Embryonic facial prominence (tissue), 1 donor: ENCODE results near the gene APOE.
"Not testable (repeated sequence)": the region's sequence is repeated elsewhere in the genome, so short reads cannot be mapped to it uniquely, and the experiment has no call there.

Source experiments
- DNase-seq: peaks from one replicate; pipeline ENCODE4 v3.0.0-alpha.2; 2016; ENCODE audit errors: extremely low spot score

APOE gene

DNA sequence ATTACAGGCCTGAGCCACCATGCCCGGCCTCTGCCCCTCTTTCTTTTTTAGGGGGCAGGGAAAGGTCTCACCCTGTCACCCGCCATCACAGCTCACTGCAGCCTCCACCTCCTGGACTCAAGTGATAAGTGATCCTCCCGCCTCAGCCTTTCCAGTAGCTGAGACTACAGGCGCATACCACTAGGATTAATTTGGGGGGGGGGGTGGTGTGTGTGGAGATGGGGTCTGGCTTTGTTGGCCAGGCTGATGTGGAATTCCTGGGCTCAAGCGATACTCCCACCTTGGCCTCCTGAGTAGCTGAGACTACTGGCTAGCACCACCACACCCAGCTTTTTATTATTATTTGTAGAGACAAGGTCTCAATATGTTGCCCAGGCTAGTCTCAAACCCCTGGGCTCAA, 4.2 kb downstream of the APOE start:
- no peak for DNase-seq

DNA sequence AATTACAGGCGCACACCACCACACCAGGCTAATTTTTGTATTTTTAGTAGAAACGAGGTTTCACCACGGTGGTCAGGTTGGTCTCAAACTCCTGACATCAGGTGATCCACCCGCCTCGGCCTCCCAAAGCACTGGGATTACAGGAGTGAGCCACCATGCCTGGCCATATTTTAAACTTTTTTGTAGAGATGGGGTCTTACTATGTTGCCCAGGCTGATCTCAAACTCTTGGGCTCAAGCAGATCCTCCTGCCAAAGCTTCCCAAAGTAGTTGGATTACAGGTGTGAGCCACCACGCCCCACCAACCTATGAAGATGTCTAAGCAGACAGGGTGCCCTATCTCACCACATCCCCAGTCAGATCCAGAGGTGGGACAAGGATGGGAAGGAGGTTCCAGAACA, 6.3 kb downstream of the APOE start:
- not testable (repeated sequence) for DNase-seq

DNA sequence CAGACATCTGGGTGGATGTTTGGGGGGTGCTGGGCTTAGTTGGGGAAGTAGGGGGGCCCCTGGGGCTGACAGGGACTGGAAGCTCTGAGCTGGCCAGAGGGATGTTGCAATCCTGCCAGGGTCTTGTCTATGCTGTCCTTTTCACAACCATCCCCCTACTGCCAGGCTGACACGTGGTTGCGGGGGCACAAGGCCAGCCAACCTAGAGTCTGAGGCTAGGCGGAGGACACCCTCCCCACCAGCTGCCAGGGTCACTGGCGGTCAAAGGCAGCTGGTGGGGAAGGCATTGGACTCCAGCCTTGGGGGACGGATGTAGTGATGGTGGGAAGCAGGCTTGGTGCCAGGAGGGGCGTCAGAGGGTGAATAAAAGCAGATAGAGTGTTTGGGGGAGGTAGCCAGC, 7.3 kb downstream of the APOE start:
- DNase-seq = no peak

DNA sequence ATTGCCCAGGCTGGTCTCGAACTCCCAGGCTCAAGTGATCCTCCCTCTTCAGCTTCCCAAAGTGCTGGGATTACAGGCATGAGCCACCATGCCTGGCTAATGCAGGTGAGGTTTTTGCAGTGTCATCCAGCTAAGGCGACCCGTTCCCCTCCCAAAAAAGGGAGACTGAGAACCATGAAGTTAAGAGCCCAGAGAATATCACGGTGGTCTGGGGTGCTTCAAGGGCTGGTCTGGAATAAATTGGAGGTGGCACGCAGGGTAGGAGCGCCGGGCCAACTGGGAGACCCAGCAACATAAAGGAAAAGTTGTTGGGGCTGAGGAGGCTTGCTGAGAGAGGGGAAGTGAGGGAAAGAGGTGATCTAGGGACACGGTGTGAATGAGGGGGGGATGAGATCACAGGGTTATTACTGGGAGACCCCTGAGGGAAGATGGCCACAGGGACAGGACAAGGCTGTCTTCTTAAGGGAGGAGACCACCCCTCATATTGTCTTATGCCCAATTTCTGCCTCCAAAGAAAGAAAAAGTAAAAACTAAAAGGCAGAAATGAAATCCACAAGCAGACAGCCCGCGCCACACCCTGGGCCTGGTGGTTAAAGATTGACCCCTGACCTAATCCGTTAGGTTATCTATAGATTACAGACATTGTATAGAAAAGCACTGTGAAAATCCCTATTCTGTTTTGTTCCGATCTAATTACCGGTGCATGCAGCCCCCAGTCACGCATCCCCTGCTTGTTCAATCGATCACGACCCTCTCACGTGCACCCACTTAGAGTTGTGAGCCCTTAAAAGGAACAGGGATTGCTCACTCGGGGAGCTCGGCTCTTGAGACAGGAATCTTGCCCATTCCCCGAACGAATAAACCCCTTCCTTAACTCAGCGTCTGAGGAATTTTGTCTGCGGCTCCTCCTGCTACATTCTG, 8.2 kb downstream of the APOE start:
- DNase-seq = not testable (repeated sequence)

DNA sequence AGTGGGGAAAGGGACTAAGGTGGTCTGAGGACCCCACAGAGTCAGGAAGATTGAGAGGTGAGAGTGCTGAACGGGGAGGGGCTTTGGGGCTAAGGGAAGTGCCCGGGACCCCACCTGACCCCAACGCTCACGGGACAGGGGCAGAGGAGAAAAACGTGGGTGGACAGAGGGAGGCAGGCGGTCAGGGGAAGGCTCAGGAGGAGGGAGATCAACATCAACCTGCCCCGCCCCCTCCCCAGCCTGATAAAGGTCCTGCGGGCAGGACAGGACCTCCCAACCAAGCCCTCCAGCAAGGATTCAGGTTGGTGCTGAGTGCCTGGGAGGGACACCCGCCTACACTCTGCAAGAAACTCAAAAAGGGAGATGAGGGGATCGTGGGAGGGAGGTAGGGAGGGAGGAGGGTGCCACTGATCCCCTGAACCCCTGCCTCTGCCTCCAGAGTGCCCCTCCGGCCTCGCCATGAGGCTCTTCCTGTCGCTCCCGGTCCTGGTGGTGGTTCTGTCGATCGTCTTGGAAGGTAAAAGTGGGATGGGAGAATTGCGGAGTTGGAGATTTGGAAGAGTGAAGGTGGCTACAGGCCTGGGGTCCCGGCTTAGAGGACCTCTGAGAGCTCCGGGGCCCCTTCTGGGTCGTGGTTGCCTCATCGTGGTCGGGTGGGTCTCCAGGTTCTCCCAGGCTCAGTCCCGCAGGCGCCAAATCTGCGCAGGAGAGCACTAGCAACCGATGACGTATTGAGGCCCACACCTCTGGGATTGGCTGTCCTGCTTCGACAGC, 9.0 kb downstream of the APOE start, which contains the start of gene APOC1:
Gene APOC1, plus strand, starts transcription at position 176 of the 774 bp plus-strand sequence. Its CDS starts 284 bp downstream, at position 460.
- DNase-seq = peak; percentile 84

DNA sequence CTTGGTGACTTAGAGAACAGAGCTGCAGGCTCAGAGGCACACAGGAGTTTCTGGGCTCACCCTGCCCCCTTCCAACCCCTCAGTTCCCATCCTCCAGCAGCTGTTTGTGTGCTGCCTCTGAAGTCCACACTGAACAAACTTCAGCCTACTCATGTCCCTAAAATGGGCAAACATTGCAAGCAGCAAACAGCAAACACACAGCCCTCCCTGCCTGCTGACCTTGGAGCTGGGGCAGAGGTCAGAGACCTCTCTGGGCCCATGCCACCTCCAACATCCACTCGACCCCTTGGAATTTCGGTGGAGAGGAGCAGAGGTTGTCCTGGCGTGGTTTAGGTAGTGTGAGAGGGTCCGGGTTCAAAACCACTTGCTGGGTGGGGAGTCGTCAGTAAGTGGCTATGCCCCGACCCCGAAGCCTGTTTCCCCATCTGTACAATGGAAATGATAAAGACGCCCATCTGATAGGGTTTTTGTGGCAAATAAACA, 18.7 kb downstream of the APOE start:
- no peak for DNase-seq

DNA sequence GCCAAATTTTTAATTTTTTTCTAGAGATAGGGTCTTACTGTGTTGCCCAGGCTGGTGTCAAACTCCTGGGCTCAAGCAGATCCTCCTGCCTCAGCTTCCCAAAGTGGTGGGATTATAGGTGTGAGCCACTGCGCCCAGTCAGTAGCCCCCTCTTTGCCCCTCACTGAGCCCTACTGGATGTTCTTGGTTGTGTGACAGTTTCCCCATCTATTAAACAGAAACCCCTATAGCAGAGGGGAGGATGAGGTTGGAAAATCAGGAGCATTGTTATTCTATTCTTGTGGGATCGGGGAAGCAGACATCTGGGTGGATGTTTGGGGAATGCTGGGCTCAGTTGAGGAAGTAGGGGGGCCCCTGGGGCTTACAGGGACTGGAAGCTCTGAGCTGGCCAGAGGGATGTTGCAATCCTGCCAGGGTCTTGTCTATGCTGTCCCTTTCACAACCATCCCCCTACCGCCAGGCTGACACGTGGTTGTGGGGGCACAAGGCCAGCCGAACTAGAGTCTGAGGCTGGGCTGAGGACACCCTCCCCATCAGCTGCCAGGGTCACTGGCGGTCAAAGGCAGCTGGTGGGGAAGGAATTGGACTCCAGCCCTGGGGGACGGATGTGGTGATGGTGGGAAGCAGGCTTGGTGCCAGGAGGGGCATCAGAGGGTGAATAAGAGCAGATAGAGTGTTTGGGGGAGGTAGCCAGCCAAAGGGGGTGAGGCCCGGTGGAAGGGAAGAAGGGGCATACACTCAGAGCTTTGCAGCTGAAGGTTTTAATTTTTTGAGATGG, 19.7 kb downstream of the APOE start:
- DNase-seq = no peak

DNA sequence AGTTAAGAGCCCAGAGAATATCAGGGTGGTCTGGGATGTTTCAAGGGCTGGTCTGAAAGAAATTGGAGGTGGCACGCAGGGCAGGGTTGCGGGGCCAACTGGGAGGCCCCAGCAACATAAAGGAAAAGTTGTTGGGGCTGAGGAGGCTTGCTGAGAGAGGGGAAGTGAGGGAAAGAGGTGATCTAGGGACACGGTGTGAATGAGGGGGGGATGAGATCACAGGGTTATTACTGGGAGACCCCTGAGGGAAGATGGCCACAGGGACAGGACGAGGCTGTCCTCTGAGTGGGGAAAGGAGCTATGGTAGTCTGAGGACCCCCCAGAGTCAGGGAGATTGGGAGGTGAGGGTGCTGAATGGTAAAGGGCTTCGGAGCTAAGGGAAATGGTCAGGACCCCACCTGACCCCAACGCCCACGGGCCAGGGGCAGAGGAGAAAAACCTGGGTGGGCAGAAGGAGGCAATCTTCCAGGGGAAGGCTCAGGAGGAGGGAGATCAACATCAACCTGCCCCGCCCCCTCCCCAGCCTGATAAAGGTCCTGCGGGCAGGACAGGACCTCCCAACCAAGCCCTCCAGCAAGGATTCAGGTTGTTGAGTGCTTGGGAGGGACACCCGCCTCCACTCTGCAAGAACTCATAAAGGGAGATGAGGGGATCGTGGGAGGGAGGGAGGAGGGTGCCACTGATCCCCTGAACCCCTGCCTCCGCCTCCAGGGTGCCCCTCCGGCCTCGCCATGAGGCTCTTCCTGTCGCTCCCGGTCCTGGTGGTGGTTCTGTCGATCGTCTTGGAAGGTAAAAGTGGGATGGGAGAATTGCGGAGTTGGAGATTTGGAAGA, 20.9 kb downstream of the APOE start:
- DNase-seq = not testable (repeated sequence)

DNA sequence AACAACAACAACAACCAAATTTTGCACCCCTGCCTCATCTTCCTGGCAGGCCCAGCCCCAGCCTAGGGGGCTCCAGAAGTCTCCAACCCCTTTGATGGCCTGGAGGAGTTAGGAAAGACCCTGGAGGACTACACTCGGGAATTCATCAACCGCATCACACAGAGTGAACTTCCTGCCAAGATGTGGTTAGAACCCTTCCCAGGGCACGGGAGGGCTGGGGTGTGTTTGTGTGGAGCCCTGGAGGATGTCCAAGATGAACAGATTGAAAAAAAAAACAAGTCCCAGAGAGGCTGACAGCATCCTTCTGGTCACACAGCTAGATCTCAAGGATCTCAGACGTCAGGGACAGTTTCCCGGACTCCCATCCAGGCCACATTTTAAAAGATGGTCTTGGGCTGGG, 22.1 kb downstream of the APOE start:
- no peak for DNase-seq

DNA sequence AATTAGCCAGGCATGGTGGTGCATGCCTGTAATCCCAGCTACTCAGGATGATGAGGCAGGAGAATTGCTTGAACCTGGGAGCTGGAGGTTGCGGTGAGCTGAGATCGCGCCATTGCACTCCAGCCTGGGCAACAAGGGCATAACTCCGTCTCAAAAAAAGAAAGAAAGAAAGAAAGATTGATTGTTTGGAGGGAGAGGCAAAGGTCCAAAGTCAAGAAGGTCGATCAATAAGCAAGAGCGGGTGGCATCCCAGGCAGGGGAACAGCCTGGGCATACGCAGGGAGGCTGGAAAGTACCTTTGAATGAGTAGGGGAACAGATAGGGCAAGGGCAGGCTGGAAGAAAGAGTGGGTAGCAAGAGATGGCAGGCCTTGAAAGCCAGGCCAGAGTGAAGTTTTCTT, 24.5 kb downstream of the APOE start:
- DNase-seq = no peak

DNA sequence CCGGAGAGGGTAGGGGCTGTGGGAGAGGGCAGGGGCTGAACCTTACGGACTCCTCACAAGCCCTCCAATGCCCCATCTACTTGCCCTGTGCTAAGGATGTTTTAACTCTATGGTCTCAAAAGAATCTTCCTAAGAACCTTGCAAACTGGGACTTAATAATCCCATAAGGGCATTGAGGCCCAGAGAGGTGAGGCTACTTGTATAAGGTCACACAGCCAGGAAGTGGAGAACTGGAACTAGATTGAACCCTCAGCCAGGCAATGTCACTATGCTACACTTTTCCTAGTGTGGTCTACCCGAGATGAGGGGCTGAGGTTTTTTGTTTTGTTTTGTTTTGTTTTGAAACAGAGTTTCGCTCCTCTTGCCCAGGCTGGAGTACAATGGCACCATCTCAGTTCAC, 25.9 kb downstream of the APOE start:
- DNase-seq = no peak

DNA sequence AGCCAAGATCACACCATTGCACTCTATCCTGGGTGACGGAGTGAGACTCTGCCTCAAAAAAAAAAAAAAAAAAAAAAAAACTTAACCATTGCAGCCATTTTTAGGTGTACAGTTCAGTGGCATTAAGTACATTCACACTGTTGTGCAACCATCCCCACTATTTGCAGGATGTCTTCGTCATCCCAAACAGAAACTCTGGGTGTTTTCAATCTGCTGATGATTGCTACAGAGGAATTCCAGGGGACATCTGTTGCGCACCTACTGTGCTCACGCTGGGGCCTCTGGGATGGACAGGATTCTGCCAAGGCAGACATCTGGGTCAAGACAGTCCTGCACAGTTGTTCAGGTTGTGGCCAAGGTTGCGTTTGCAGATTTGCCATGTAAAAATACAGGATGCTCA, 34.1 kb downstream of the APOE start:
- DNase-seq = no peak

DNA sequence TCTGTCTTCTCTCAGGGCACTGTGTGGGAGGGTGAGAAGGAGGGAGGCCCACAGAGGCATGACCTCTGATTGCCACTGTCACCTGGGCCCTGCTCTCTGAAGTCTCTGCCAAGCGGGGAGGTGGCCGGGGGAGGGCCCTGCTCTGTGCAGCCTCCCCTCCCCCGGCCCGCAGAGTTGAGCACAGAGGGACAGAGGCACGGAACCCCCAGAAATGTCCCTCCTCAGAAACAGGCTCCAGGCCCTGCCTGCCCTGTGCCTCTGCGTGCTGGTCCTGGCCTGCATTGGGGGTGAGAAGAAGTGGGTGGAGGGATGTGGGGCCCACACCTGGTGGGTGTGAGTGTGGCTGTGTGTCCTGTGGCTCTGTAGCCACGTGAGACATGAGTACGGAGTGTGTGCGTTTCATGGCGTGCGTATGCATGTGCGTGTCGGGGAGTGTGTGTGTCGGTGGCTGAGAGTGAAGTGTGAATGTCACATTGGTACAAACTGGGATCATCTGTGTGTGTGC, 36.5 kb downstream of the APOE start, which contains the start of gene APOC4:
Gene APOC4, plus strand, starts transcription at position 171 of the 505 bp plus-strand sequence. Its CDS starts 41 bp downstream, at position 212.
- DNase-seq = no peak

DNA sequence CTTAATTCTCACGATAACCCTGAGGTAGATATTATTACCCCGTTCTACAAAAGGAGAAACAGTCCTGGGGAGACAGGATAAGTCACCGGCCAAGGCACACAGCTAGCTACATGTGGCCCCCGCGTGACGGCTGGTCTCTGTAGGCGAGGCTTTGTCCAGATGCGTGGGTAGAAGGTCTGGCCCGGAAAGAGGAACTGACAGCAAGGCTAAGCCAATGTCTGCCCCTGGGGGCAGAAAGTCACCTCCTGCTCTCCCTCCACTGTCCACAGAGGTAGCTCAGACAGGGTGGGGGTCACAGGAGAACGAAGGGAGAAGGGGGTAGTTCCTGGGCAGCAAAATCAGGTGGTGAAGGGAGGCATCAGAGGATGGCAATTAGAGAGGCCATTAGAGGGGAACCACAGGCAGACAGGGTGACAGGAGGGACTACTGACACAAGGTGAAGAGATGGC, 38.2 kb downstream of the APOE start:
- DNase-seq = no peak

DNA sequence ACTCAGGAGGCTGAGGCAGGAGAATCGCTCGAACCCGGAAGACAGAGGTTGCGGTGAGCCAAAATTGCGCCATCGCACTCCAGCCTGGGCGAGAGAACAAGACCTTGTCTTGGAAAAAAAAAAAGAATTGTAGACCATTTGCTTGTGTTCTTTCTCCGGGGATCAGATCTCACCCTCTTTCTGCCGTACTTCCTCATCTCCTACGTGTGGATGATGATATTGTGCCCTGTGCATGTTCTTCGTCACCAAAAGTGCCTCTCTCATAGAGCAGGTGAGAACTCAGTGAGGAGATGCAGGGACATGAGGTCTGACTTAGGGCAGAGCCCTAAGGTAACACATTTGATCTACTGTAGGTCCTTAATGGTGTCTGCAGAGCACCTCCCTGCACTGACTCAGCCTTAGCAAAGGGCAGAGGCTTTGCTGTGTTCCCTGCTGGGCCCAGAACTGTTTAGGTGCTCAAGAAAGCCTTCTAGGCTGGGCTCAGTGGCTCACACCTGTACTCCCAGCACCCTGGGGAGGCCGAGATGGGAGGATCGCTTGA, 41.5 kb downstream of the APOE start:
- no peak for DNase-seq

DNA sequence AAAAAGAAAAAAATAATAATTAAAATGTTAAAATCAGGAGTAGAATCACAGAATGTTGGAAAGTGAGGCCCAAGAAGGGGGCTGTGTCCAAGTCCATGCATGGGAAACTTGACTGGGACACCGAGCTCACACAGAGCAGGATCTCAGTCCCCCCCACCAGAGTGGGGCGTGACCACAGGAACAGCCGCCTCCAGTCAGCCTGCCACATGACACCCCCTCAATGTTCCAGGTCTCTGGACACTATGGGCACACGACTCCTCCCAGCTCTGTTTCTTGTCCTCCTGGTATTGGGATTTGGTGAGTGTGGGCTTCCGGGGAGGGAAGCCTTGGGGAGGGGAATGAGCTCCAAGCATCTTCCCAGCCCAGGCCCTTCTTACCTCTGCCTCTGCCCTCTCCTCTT, 42.6 kb downstream of the APOE start:
- no peak for DNase-seq

DNA sequence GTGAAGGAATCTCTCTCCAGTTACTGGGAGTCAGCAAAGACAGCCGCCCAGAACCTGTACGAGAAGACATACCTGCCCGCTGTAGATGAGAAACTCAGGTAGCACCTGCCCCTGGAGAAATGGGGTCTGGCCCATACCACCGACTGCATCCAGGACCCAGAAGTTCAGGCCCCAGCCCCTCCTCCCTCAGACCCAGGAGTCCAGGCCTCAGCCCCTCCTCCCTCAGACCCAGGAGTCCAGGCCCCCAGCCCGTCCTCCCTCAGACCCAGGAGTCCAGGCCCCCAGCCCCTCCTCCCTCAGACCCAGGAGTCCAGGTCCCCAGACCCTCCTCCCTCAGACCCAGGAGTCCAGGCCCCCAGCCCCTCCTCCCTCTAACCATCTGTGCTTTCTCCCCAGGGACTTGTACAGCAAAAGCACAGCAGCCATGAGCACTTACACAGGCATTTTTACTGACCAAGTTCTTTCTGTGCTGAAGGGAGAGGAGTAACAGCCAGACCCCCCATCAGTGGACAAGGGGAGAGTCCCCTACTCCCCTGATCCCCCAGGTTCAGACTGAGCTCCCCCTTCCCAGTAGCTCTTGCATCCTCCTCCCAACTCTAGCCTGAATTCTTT, 43.3 kb downstream of the APOE start:
- no peak for DNase-seq

DNA sequence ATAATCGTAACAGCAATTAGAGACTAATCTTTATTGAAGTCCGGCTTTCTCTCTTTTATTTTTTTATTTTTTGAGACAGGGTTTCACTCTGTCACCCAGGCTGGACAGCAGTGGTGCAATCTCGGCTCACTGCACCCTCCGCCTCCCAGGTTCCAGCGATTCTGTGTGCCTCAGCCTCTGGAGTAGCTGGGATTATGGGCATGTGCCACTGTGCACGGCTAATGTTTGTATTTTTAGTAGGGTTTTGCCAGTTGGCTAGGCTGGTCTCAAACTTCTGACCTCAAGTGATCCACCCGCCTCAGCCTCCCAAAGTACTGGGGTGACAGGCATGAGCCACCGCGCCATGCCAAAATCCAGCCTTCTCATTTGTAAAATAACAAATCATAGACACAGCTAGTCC, 44.0 kb downstream of the APOE start:
- DNase-seq = no peak
